B cell (primary cell): ENCODE measurements around the gene SATB1. TPM values are rescaled to one million over a fixed set of nuclear protein-coding genes. Genes with fewer than 3 reads are reported as not detected.

Experiments used
- ATAC-seq: fragments of 200-7000 bp; cut with Tn5 transposase; one replicate; pipeline ENCODE4 v1.10.0; 2021; ENCODE audit warnings: low read depth, mild to moderate bottlenecking, moderate number of reproducible peaks, moderate library complexity
- CTCF ChIA-PET: fragments of 350-600 bp; sonication (Branson Sonifier 250); formaldehyde crosslinking; loops from one replicate; lab custom pipeline; 2021; ENCODE audit warnings: antibody characterized with exemption, inconsistent platforms; lab: Charles Lee
- POLR2A ChIA-PET: fragments of 350-600 bp; sonication (Branson Sonifier 250); formaldehyde crosslinking; loops from one replicate; lab custom pipeline; 2021; ENCODE audit warnings: antibody characterized with exemption; lab: Charles Lee
- DNase-seq: peaks from one replicate; pipeline ENCODE4 v3.0.0; 2013
- H2AFZ ChIP-seq: 2 replicates; pipeline ENCODE4 v1.6.1; 2012; ENCODE audit warnings: mild to moderate bottlenecking, low read depth, low read length; ENCODE audit not compliant: insufficient read depth, poor library complexity, severe bottlenecking
- H3K27ac ChIP-seq, 2 donors: 1 replicate in 1 of 2; 2 replicates in 1 of 2; pipeline ENCODE4 v1.5.1; 2012 to 2013; ENCODE audit warnings: low read length in 2 of 2, mild to moderate bottlenecking in 2 of 2, moderate library complexity in 1 of 2
- H3K27me3 ChIP-seq, 4 experiments: fragments of 200-600 bp in 1 of 4; sonication (generic) in 1 of 4; replicated peaks in 1 of 4; 1 replicate in 2 of 4; 2 replicates in 2 of 4; pipeline versions ENCODE4 v1.6.1 to v1.7.0; 2013 to 2016; ENCODE audit warnings: low read length in 3 of 4, mild to moderate bottlenecking in 2 of 4, mixed read lengths in 1 of 4, moderate library complexity in 1 of 4; ENCODE audit not compliant: insufficient read depth in 4 of 4, control insufficient read depth in 3 of 4; ENCODE audit errors: control extremely low read depth in 1 of 4
- H3K36me3 ChIP-seq, 2 experiments: replicated peaks in 1 of 2; 1 replicate in 1 of 2; 2 replicates in 1 of 2; pipeline versions ENCODE4 v1.6.1 to v1.7.1; 2013; ENCODE audit warnings: low read length in 1 of 2; ENCODE audit not compliant: insufficient read depth in 2 of 2, control insufficient read depth in 1 of 2; ENCODE audit errors: control extremely low read depth in 1 of 2, extremely low read depth in 1 of 2
- H3K4me1 ChIP-seq, 2 donors: fragments of 200-600 bp in 1 of 2; sonication (generic) in 1 of 2; 1 replicate in 1 of 2; 2 replicates in 1 of 2; pipeline versions ENCODE4 v1.5.1 to v1.6.1; 2013 to 2017; ENCODE audit warnings: low read length in 2 of 2; ENCODE audit not compliant: control insufficient read depth in 2 of 2, insufficient read depth in 2 of 2
- H3K4me2 ChIP-seq: replicated peaks from 2 replicates; pipeline ENCODE3; 2012; ENCODE audit warnings: mild to moderate bottlenecking, low read depth, low read length; ENCODE audit not compliant: poor library complexity, severe bottlenecking
- H3K4me3 ChIP-seq, 5 experiments: fragments of 200-600 bp in 1 of 5; sonication (generic) in 1 of 5; 1 replicate in 3 of 5; 2 replicates in 2 of 5; pipeline versions ENCODE4 v1.5.1 to v1.7.0; 2011 to 2016; ENCODE audit warnings: low read length in 4 of 5, mild to moderate bottlenecking in 4 of 5, low read depth in 2 of 5, control low read depth in 1 of 5, moderate library complexity in 1 of 5; ENCODE audit not compliant: insufficient read depth in 1 of 5; ENCODE audit errors: control extremely low read depth in 1 of 5, extremely low read depth in 1 of 5
- H3K79me2 ChIP-seq: fragments of 200-600 bp; sonication (generic); one replicate; pipeline ENCODE4 v1.6.0; 2016; ENCODE audit warnings: low read length; ENCODE audit not compliant: control insufficient read depth, insufficient read depth
- H3K9ac ChIP-seq: fragments of 200-600 bp; sonication (generic); 2 replicates; pipeline ENCODE4 v1.6.1; 2017; ENCODE audit warnings: mild to moderate bottlenecking, low read length, moderate library complexity
- H3K9me3 ChIP-seq, 3 donors: one replicate each; pipeline versions ENCODE4 v1.6.1 to v1.7.1; 2013; ENCODE audit warnings: low read length in 2 of 3; ENCODE audit not compliant: control insufficient read depth in 2 of 3, insufficient read depth in 1 of 3; ENCODE audit errors: control extremely low read depth in 1 of 3
- H4K20me1 ChIP-seq: 2 replicates; pipeline ENCODE4 v1.6.0; 2012; ENCODE audit warnings: mild to moderate bottlenecking, low read length; ENCODE audit not compliant: insufficient read depth, control insufficient read depth, poor library complexity, severe bottlenecking
- H3K27ac Mint-ChIP-seq: one replicate; pipeline ENCODE4 v1.8.0; 2021; ENCODE audit warnings: mixed read lengths
- H3K27me3 Mint-ChIP-seq: one replicate; pipeline ENCODE4 v1.8.0; 2021; ENCODE audit warnings: mixed read lengths
- H3K4me1 Mint-ChIP-seq: one replicate; pipeline ENCODE4 v1.8.0; 2021; ENCODE audit warnings: mixed read lengths
- H3K4me3 Mint-ChIP-seq: one replicate; pipeline ENCODE4 v1.8.0; 2021; ENCODE audit warnings: mixed read lengths
- H3K9me3 Mint-ChIP-seq: one replicate; pipeline ENCODE4 v1.8.0; 2022; ENCODE audit warnings: mixed read lengths; ENCODE audit not compliant: insufficient read depth
- EZH2 ChIP-seq: IDR thresholded peaks from 2 replicates; pipeline ENCODE4 v1.6.1; 2012; ENCODE audit warnings: borderline replicate concordance, low read depth, mild to moderate bottlenecking, moderate library complexity, low read length; ENCODE audit not compliant: insufficient read depth, poor library complexity, severe bottlenecking
- WGBS: methylation state at CpG from one replicate; pipeline ENCODE4 v1.1.5; 2013; ENCODE audit warnings: missing lambda C conversion rate; ENCODE audit not compliant: insufficient coverage; 5-methylcytosine and 5-hydroxymethylcytosine counted together
- intact Hi-C: fragments of 100-400 bp; cut with micrococcal nuclease; formaldehyde crosslinking; loops from one replicate; pipeline ENCODE4 v1.10.0; 2022
- polyA plus RNA-seq: library from polyadenylated mRNA; depleted of rRNA; stranded (reverse); fragments of >200 nt; gene quantifications from 2 replicates; pipeline ENCODE4 v1.2.3, GENCODE V29; 2012
- total RNA-seq, 2 donors: library from RNA; stranded (reverse); fragments of 120-200 nt in 1 of 2; gene quantifications; 1 replicate in 1 of 2; 2 replicates in 1 of 2; pipeline versions ENCODE4 v1.2.3 to v1.2.4, GENCODE V29; 2013 to 2022
- TF ChIP-seq, protein P1 (sequence below): fragments of 200-600 bp; IDR thresholded peaks from one replicate; pipeline ENCODE4 v1.8.0; 2022; ENCODE audit warnings: antibody characterized with exemption, mild to moderate bottlenecking

SATB1 gene
- total and polyA plus RNA-seq, 2 donors (not counting 1 experiment from before 2014, with no cell fraction given): 42.3 to 66.5 TPM

DNA sequence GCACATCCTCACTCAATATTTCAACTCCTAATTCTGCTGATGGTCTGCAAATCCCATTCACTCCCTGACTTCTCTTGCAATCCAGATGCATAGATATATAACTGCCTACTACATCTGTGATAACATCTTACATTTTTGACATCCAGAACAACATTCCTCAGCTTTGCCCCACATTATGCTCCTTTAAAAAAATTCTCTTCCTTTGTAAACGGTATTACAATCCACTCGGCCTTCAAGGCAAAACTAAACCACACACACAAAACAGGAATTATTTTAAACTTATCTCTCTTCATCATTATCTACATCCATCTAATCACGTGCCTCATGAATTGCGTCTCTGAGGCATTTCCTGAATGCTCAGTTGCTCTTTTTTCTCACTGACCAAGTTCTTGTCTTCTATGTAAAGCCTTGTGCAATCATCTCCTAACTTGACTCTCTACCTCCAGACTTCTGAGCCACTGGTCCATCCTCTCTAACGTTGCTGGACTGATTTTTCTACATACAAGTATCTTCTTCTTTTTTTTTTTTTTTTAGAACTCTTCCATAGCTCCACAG is 117.0 kb downstream of the SATB1 start:
- POLR2A ChIA-PET: no interaction called here
- no peaks in the 10 kb centered on the region for H3K79me2 ChIP-seq
- Mint-ChIP-seq H3K27me3 (no peaks in the 10 kb centered on the region), H3K4me3 (no peak overlapping the region), H3K4me1 (peaks cover 6% of the 10 kb centered on the region), H3K27ac (no peak overlapping the region), H3K9me3 (no peaks in the 10 kb centered on the region)
- no peaks in the 10 kb centered on the region for H3K27me3 ChIP-seq
- H3K27ac ChIP-seq: no peak overlapping the region
- intact Hi-C loops: no loop called here
- no peak overlapping the region for H2AFZ ChIP-seq
- no peak overlapping the region for H3K4me2 ChIP-seq
- ATAC-seq: no peak
- H3K9ac ChIP-seq: no peak overlapping the region
- no peaks in the 10 kb centered on the region for H4K20me1 ChIP-seq
- no peaks in the 10 kb centered on the region for H3K36me3 ChIP-seq
- CTCF ChIA-PET: no interaction called here
- H3K9me3 ChIP-seq: no peaks in the 10 kb centered on the region
- 73% methylated on average over 5 of the region's 5 CpGs for WGBS
- no peak for TF ChIP-seq EZH2
- TF ChIP-seq, protein P1, sequence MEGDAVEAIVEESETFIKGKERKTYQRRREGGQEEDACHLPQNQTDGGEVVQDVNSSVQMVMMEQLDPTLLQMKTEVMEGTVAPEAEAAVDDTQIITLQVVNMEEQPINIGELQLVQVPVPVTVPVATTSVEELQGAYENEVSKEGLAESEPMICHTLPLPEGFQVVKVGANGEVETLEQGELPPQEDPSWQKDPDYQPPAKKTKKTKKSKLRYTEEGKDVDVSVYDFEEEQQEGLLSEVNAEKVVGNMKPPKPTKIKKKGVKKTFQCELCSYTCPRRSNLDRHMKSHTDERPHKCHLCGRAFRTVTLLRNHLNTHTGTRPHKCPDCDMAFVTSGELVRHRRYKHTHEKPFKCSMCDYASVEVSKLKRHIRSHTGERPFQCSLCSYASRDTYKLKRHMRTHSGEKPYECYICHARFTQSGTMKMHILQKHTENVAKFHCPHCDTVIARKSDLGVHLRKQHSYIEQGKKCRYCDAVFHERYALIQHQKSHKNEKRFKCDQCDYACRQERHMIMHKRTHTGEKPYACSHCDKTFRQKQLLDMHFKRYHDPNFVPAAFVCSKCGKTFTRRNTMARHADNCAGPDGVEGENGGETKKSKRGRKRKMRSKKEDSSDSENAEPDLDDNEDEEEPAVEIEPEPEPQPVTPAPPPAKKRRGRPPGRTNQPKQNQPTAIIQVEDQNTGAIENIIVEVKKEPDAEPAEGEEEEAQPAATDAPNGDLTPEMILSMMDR: no peak
- H3K4me3 ChIP-seq: no peak overlapping the region
- no peak for DNase-seq
- H3K4me1 ChIP-seq: no peaks in the 10 kb centered on the region

DNA sequence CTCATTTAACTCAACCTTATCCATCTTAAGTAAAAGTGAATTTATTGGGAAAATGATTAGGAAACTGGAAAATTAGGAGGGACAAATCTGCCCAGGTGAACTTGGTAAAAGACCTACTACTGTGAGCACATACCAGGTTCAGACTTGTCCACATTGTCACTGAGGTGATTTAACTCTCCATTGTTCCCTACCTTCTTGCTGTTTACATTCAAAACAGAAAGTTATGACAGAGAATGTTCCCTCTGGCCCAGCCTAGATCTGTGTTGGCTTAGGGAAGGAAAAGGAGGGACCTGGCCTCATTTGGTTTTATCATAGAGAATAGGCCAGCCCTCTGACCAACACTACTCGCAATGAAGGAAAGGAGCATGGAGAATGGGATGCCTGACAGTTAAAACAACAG is 117.6 kb downstream of the SATB1 start:
- H3K4me3 Mint-ChIP-seq: no peak overlapping the region
- Histone ChIP-seq H3K9me3 (no peaks in the 10 kb centered on the region), H3K27ac (no peak overlapping the region), H3K36me3 (no peaks in the 10 kb centered on the region), H4K20me1 (no peaks in the 10 kb centered on the region), H3K9ac (no peak overlapping the region), H3K27me3 (no peaks in the 10 kb centered on the region), H3K4me1 (no peaks in the 10 kb centered on the region), H2AFZ (no peak overlapping the region), H3K4me3 (no peak overlapping the region), H3K79me2 (no peaks in the 10 kb centered on the region), H3K4me2 (no peak overlapping the region)
- no peaks in the 10 kb centered on the region for H3K9me3 Mint-ChIP-seq
- no peaks in the 10 kb centered on the region for H3K27me3 Mint-ChIP-seq
- no peak overlapping the region for H3K27ac Mint-ChIP-seq
- intact Hi-C loops: no loop called here
- ATAC-seq (no peak), DNase-seq (no peak)
- peaks cover 6% of the 10 kb centered on the region for H3K4me1 Mint-ChIP-seq
- ChIA-PET CTCF (no interaction called here), POLR2A (no interaction called here)
- WGBS: no CpG with 5 or more reads among the region's 1 CpG
- TF ChIP-seq, protein P1: no peak
